Activated T-helper 2 cell treated with anti-CD3 and anti-CD28 coated beads, Interferon-gamma antibody, Interleukin-2, Interleukin-4, amounts not matched to agents 10 μg/mL and 5 μg/mL and 100 μg/mL, durations not matched to agents 14 hours and 24 hours and 36 hours (primary cell): ENCODE results near the gene NRG2. TPM values are rescaled to one million over a fixed set of nuclear protein-coding genes. Genes with fewer than 3 reads are reported as not detected.

Experiments used
- DNase-seq: peaks from one replicate; pipeline ENCODE4 v3.0.0; 2021; ENCODE audit warnings: low spot score
- H3K27ac Mint-ChIP-seq: one replicate; pipeline ENCODE4 v1.8.0; 2021; ENCODE audit warnings: mixed read lengths
- H3K27me3 Mint-ChIP-seq: one replicate; pipeline ENCODE4 v1.8.0; 2021; ENCODE audit warnings: low read depth, mixed read lengths
- H3K36me3 Mint-ChIP-seq: one replicate; pipeline ENCODE4 v1.8.0; 2021; ENCODE audit warnings: low read depth, mixed read lengths
- H3K4me1 Mint-ChIP-seq: one replicate; pipeline ENCODE4 v1.8.0; 2021; ENCODE audit warnings: low read depth, mixed read lengths
- H3K4me3 Mint-ChIP-seq: one replicate; pipeline ENCODE4 v1.8.0; 2021; ENCODE audit warnings: low read depth, mild to moderate bottlenecking, moderate library complexity, mixed read lengths
- H3K9me3 Mint-ChIP-seq: one replicate; pipeline ENCODE4 v1.8.0; 2021; ENCODE audit warnings: mixed read lengths
- intact Hi-C: fragments of 100-400 bp; cut with micrococcal nuclease; formaldehyde crosslinking; loops from one replicate; pipeline ENCODE4 v1.15.1; 2023
- total RNA-seq: library from RNA; stranded (reverse); gene quantifications from 2 replicates; pipeline ENCODE4 v1.2.3, GENCODE V29; 2022

NRG2 gene
- total RNA-seq, 1 donor from 2014 or later: not detected

- H3K27me3 Mint-ChIP-seq: no peaks in the 10 kb centered on the region
- intact Hi-C loops: no loop called here
- no peak overlapping the region for H3K4me3 Mint-ChIP-seq
- no peak overlapping the region for H3K27ac Mint-ChIP-seq
- H3K4me1 Mint-ChIP-seq: no peaks in the 10 kb centered on the region
- H3K36me3 Mint-ChIP-seq: no peaks in the 10 kb centered on the region
- DNase-seq: no peak
- no peaks in the 10 kb centered on the region for H3K9me3 Mint-ChIP-seq
Observed at GRCh38 chr5:139812836-139813805, 230.0 kb downstream of the NRG2 start.

- no peak overlapping the region for H3K27ac Mint-ChIP-seq
- intact Hi-C loops: no loop called here
- no peak overlapping the region for H3K4me3 Mint-ChIP-seq
- no peak for DNase-seq
- H3K9me3 Mint-ChIP-seq: no peaks in the 10 kb centered on the region
- H3K27me3 Mint-ChIP-seq: no peaks in the 10 kb centered on the region
- no peaks in the 10 kb centered on the region for H3K4me1 Mint-ChIP-seq
- H3K36me3 Mint-ChIP-seq: no peaks in the 10 kb centered on the region
Observed at GRCh38 chr5:139812323-139812722, 230.8 kb downstream of the NRG2 start.

DNA sequence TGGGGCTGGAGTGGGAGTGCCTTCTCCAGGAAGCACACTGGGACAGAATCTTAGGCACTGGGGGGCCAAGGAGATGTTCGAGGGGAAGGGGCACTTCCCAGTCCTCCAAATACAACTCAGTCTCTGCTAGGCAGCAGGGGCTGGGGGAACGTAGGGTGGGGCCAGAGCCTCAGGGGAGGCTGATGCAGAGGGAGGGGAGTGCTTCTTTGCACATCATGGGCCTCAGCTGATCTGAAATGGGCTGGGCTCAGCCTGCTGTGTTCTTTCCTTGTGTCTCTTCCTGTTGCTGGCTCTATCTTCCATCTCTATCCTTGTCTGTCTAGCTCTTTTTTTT, 231.9 kb downstream of the NRG2 start:
- Mint-ChIP-seq H3K9me3 (no peaks in the 10 kb centered on the region), H3K36me3 (no peaks in the 10 kb centered on the region), H3K27ac (no peak overlapping the region), H3K4me1 (no peaks in the 10 kb centered on the region), H3K27me3 (no peaks in the 10 kb centered on the region), H3K4me3 (no peak overlapping the region)
- no peak for DNase-seq
- intact Hi-C loops: no loop called here

DNA sequence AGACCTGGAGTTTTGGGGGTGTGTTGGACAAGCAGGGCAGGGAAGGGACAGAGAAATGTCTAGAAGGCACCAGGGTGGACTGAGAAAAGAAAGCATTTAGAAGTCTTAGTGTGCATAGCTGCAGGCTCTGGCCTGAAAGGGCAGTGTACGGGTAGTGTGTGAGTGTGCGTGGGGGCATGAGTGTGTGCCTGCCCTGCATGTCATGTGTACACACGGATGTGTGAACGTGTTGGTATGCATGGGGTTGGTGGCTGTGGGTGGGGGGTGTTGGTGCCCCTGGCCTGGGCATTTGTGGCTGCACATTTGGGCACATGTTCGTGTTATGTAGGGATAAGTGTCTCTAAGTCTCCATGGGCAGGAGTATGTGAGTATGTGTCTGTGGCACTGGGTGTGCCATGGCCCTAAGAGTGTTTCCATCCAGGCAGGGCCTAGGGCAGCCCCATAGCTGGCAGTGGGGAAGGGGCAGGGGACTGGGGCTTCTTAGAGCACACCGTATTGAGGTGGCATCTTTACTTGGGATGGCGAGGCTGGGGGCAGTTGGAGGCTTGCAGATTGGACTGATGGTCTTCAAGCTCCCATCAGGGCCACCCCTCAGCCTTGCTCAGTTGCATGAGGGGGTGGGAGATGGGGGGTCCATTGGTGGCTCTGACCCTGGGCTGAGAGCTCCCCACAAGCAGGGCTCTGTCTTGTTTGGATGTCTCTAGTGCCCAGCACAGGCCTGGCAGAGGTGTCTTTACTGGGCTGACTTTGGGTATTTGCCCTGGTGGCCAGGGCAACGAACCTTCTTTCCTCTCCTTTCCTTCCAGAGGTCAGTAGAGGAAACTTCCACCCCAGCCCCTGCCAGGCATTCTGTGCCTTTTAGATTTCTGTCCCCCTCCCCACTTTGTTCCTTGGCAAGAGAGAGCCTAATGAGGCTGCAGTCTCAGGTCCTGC, 232.5 kb downstream of the NRG2 start:
- intact Hi-C loops: no loop called here
- H3K4me3 Mint-ChIP-seq: no peak overlapping the region
- H3K27ac Mint-ChIP-seq: no peak overlapping the region
- no peaks in the 10 kb centered on the region for H3K9me3 Mint-ChIP-seq
- H3K36me3 Mint-ChIP-seq: no peaks in the 10 kb centered on the region
- H3K27me3 Mint-ChIP-seq: no peaks in the 10 kb centered on the region
- no peaks in the 10 kb centered on the region for H3K4me1 Mint-ChIP-seq
- DNase-seq: no peak

DNA sequence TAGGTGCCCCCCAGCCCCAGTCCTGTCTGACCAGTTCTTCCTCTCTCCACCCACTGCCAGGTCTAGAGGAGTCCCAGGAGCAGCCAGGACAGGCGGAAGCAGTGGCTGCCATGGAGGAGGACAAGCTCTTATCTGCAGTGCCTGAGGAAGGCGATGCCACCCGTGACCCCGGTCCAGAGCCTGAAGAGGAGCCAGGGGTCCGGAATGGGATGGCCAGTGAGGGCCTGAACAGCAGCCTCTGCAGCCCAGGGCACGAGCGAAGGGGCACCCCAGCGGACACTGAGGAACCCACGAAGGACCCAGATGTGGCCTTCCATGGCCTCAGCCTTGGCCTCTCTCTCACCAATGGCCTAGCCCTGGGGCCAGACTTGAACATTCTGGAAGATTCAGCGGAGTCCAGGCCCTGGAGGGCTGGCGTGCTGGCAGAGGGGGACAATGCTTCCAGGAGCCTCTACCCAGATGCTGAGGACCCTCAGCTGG, 233.7 kb downstream of the NRG2 start:
- H3K4me3 Mint-ChIP-seq: no peak overlapping the region

DNA sequence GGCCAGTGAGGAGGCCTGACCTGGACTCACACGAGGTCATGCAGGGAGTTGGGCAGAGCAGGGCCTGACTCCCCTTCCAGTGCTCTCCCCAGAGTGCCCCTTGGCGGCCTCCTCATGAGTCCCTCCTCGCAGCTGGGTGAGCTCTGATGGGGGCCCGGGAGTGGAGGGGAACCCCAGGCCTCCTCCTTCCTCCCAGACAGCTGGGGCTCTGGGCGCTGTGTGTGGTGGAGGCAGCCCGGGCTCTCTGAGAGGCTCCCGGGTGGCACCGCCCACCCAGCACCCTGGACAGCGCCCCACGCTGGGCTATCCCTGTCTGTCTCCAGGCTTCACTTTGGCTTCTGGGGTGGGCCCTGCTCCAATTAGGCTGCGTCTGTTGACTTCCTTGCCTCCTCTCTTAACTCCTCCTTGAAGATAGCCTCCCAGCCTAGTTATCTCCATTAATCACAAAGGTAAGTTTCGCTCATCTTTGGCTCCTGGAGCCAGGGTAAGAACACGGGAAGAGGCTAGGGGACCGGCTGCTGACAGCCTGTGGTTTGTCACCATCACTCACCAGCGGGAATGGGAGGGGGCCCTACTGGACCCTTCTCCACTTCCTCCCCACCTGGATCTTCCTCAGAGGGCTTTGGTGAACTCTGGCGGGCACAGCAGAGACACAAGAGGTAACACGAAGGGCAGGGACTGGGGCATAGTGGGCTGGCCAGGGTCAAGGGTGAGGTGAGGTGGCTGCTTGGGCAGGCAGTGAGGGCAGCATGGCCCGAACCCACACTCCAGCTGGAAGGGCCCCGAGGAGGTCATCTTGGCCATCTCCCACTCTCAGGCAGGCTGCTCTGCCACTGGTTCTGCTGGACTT, 234.4 kb downstream of the NRG2 start:
- no peaks in the 10 kb centered on the region for H3K36me3 Mint-ChIP-seq
- no peaks in the 10 kb centered on the region for H3K9me3 Mint-ChIP-seq
- peak; percentile 26 for DNase-seq
- intact Hi-C loops: no loop called here
- no peak overlapping the region for H3K4me3 Mint-ChIP-seq
- no peaks in the 10 kb centered on the region for H3K27me3 Mint-ChIP-seq
- no peaks in the 10 kb centered on the region for H3K4me1 Mint-ChIP-seq
- no peak overlapping the region for H3K27ac Mint-ChIP-seq

More for the DNA sequence above, 233.7 kb downstream of the NRG2 start:
- H3K27me3 Mint-ChIP-seq: no peaks in the 10 kb centered on the region
- intact Hi-C loops: no loop called here
- no peak overlapping the region for H3K27ac Mint-ChIP-seq
- H3K4me1 Mint-ChIP-seq: no peaks in the 10 kb centered on the region
- no peaks in the 10 kb centered on the region for H3K36me3 Mint-ChIP-seq
- no peak for DNase-seq
- no peaks in the 10 kb centered on the region for H3K9me3 Mint-ChIP-seq

GRCh38 chr5:139807647-139808030, 235.5 kb downstream of the NRG2 start:
- Mint-ChIP-seq H3K4me3 (no peak overlapping the region), H3K27ac (no peak overlapping the region), H3K36me3 (no peaks in the 10 kb centered on the region), H3K27me3 (no peaks in the 10 kb centered on the region), H3K4me1 (no peaks in the 10 kb centered on the region), H3K9me3 (no peaks in the 10 kb centered on the region)
- intact Hi-C loops: no loop called here
- DNase-seq: no peak

GRCh38 chr5:139806726-139807646, 236.1 kb downstream of the NRG2 start:
- no peaks in the 10 kb centered on the region for H3K4me1 Mint-ChIP-seq
- H3K27me3 Mint-ChIP-seq: no peaks in the 10 kb centered on the region
- H3K27ac Mint-ChIP-seq: no peak overlapping the region
- no peak overlapping the region for H3K4me3 Mint-ChIP-seq
- intact Hi-C loops: no loop called here
- H3K36me3 Mint-ChIP-seq: no peaks in the 10 kb centered on the region
- no peaks in the 10 kb centered on the region for H3K9me3 Mint-ChIP-seq
- no peak for DNase-seq

- Mint-ChIP-seq H3K4me1 (no peaks in the 10 kb centered on the region), H3K4me3 (no peak overlapping the region), H3K9me3 (no peaks in the 10 kb centered on the region), H3K36me3 (no peaks in the 10 kb centered on the region), H3K27ac (no peak overlapping the region), H3K27me3 (peaks cover 3% of the 10 kb centered on the region)
- intact Hi-C loops: no loop called here
- no peak for DNase-seq
Observed at GRCh38 chr5:139806111-139806510, 237.0 kb downstream of the NRG2 start.

DNA sequence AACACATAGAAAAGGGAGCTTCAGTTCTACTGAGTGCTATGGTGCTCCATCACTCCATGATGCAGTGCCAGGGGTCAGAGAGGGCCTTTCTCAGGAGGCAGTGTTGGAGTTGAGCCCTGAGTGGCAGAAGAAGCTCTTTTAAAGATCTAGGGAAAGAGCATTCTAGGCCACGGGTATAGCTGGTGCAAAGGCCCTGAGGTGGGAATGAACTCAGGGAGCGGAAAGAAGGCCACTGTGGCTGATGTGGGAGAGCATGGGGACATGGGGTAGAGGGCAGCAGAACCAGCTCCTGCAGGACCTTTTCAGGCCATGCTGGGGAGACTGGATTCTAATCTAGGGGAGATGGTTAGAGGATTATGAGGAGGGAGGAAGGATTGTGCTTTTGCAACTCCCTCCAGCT, 237.6 kb downstream of the NRG2 start:
- H3K4me1 Mint-ChIP-seq: no peaks in the 10 kb centered on the region
- intact Hi-C loops: no loop called here
- DNase-seq: no peak
- H3K27me3 Mint-ChIP-seq: peaks cover 4% of the 10 kb centered on the region
- H3K27ac Mint-ChIP-seq: no peak overlapping the region
- H3K36me3 Mint-ChIP-seq: no peaks in the 10 kb centered on the region
- no peak overlapping the region for H3K4me3 Mint-ChIP-seq
- H3K9me3 Mint-ChIP-seq: no peaks in the 10 kb centered on the region

GRCh38 chr5:139804800-139805397, 238.2 kb downstream of the NRG2 start:
- Mint-ChIP-seq H3K9me3 (no peaks in the 10 kb centered on the region), H3K27me3 (peaks cover 4% of the 10 kb centered on the region), H3K4me1 (no peaks in the 10 kb centered on the region), H3K4me3 (no peak overlapping the region), H3K27ac (no peak overlapping the region), H3K36me3 (no peaks in the 10 kb centered on the region)
- DNase-seq: no peak
- intact Hi-C loops: no loop called here
